B cell (primary cell): ENCODE data around the gene FAM124A. TPM values are rescaled to one million over a fixed set of nuclear protein-coding genes. Genes with fewer than 3 reads are reported as not detected.

ENCODE experiments used
- ATAC-seq: fragments of 200-7000 bp; cut with Tn5 transposase; one replicate; pipeline ENCODE4 v1.10.0; 2021; ENCODE audit warnings: low read depth, mild to moderate bottlenecking, moderate number of reproducible peaks, moderate library complexity
- CTCF ChIA-PET: fragments of 350-600 bp; sonication (Branson Sonifier 250); formaldehyde crosslinking; loops from one replicate; lab custom pipeline; 2021; ENCODE audit warnings: antibody characterized with exemption, inconsistent platforms; lab: Charles Lee
- POLR2A ChIA-PET: fragments of 350-600 bp; sonication (Branson Sonifier 250); formaldehyde crosslinking; loops from one replicate; lab custom pipeline; 2021; ENCODE audit warnings: antibody characterized with exemption; lab: Charles Lee
- DNase-seq: peaks from one replicate; pipeline ENCODE4 v3.0.0; 2013
- H2AFZ ChIP-seq: 2 replicates; pipeline ENCODE4 v1.6.1; 2012; ENCODE audit warnings: mild to moderate bottlenecking, low read depth, low read length; ENCODE audit not compliant: insufficient read depth, poor library complexity, severe bottlenecking
- H3K27ac ChIP-seq, 2 donors: 1 replicate in 1 of 2; 2 replicates in 1 of 2; pipeline ENCODE4 v1.5.1; 2012 to 2013; ENCODE audit warnings: low read length in 2 of 2, mild to moderate bottlenecking in 2 of 2, moderate library complexity in 1 of 2
- H3K27me3 ChIP-seq, 4 experiments: fragments of 200-600 bp in 1 of 4; sonication (generic) in 1 of 4; replicated peaks in 1 of 4; 1 replicate in 2 of 4; 2 replicates in 2 of 4; pipeline versions ENCODE4 v1.6.1 to v1.7.0; 2013 to 2016; ENCODE audit warnings: low read length in 3 of 4, mild to moderate bottlenecking in 2 of 4, mixed read lengths in 1 of 4, moderate library complexity in 1 of 4; ENCODE audit not compliant: insufficient read depth in 4 of 4, control insufficient read depth in 3 of 4; ENCODE audit errors: control extremely low read depth in 1 of 4
- H3K36me3 ChIP-seq, 2 experiments: replicated peaks in 1 of 2; 1 replicate in 1 of 2; 2 replicates in 1 of 2; pipeline versions ENCODE4 v1.6.1 to v1.7.1; 2013; ENCODE audit warnings: low read length in 1 of 2; ENCODE audit not compliant: insufficient read depth in 2 of 2, control insufficient read depth in 1 of 2; ENCODE audit errors: control extremely low read depth in 1 of 2, extremely low read depth in 1 of 2
- H3K4me1 ChIP-seq, 2 donors: fragments of 200-600 bp in 1 of 2; sonication (generic) in 1 of 2; 1 replicate in 1 of 2; 2 replicates in 1 of 2; pipeline versions ENCODE4 v1.5.1 to v1.6.1; 2013 to 2017; ENCODE audit warnings: low read length in 2 of 2; ENCODE audit not compliant: control insufficient read depth in 2 of 2, insufficient read depth in 2 of 2
- H3K4me2 ChIP-seq: replicated peaks from 2 replicates; pipeline ENCODE3; 2012; ENCODE audit warnings: mild to moderate bottlenecking, low read depth, low read length; ENCODE audit not compliant: poor library complexity, severe bottlenecking
- H3K4me3 ChIP-seq, 5 experiments: fragments of 200-600 bp in 1 of 5; sonication (generic) in 1 of 5; 1 replicate in 3 of 5; 2 replicates in 2 of 5; pipeline versions ENCODE4 v1.5.1 to v1.7.0; 2011 to 2016; ENCODE audit warnings: low read length in 4 of 5, mild to moderate bottlenecking in 4 of 5, low read depth in 2 of 5, control low read depth in 1 of 5, moderate library complexity in 1 of 5; ENCODE audit not compliant: insufficient read depth in 1 of 5; ENCODE audit errors: control extremely low read depth in 1 of 5, extremely low read depth in 1 of 5
- H3K79me2 ChIP-seq: fragments of 200-600 bp; sonication (generic); one replicate; pipeline ENCODE4 v1.6.0; 2016; ENCODE audit warnings: low read length; ENCODE audit not compliant: control insufficient read depth, insufficient read depth
- H3K9ac ChIP-seq: fragments of 200-600 bp; sonication (generic); 2 replicates; pipeline ENCODE4 v1.6.1; 2017; ENCODE audit warnings: mild to moderate bottlenecking, low read length, moderate library complexity
- H3K9me3 ChIP-seq, 3 donors: one replicate each; pipeline versions ENCODE4 v1.6.1 to v1.7.1; 2013; ENCODE audit warnings: low read length in 2 of 3; ENCODE audit not compliant: control insufficient read depth in 2 of 3, insufficient read depth in 1 of 3; ENCODE audit errors: control extremely low read depth in 1 of 3
- H4K20me1 ChIP-seq: 2 replicates; pipeline ENCODE4 v1.6.0; 2012; ENCODE audit warnings: mild to moderate bottlenecking, low read length; ENCODE audit not compliant: insufficient read depth, control insufficient read depth, poor library complexity, severe bottlenecking
- H3K27ac Mint-ChIP-seq: one replicate; pipeline ENCODE4 v1.8.0; 2021; ENCODE audit warnings: mixed read lengths
- H3K27me3 Mint-ChIP-seq: one replicate; pipeline ENCODE4 v1.8.0; 2021; ENCODE audit warnings: mixed read lengths
- H3K4me1 Mint-ChIP-seq: one replicate; pipeline ENCODE4 v1.8.0; 2021; ENCODE audit warnings: mixed read lengths
- H3K4me3 Mint-ChIP-seq: one replicate; pipeline ENCODE4 v1.8.0; 2021; ENCODE audit warnings: mixed read lengths
- H3K9me3 Mint-ChIP-seq: one replicate; pipeline ENCODE4 v1.8.0; 2022; ENCODE audit warnings: mixed read lengths; ENCODE audit not compliant: insufficient read depth
- EZH2 ChIP-seq: IDR thresholded peaks from 2 replicates; pipeline ENCODE4 v1.6.1; 2012; ENCODE audit warnings: borderline replicate concordance, low read depth, mild to moderate bottlenecking, moderate library complexity, low read length; ENCODE audit not compliant: insufficient read depth, poor library complexity, severe bottlenecking
- WGBS: methylation state at CpG from one replicate; pipeline ENCODE4 v1.1.5; 2013; ENCODE audit warnings: missing lambda C conversion rate; ENCODE audit not compliant: insufficient coverage; 5-methylcytosine and 5-hydroxymethylcytosine counted together
- intact Hi-C: fragments of 100-400 bp; cut with micrococcal nuclease; formaldehyde crosslinking; loops from one replicate; pipeline ENCODE4 v1.10.0; 2022
- polyA plus RNA-seq: library from polyadenylated mRNA; depleted of rRNA; stranded (reverse); fragments of >200 nt; gene quantifications from 2 replicates; pipeline ENCODE4 v1.2.3, GENCODE V29; 2012
- total RNA-seq, 2 donors: library from RNA; stranded (reverse); fragments of 120-200 nt in 1 of 2; gene quantifications; 1 replicate in 1 of 2; 2 replicates in 1 of 2; pipeline versions ENCODE4 v1.2.3 to v1.2.4, GENCODE V29; 2013 to 2022
- TF ChIP-seq, protein P1 (sequence below): fragments of 200-600 bp; IDR thresholded peaks from one replicate; pipeline ENCODE4 v1.8.0; 2022; ENCODE audit warnings: antibody characterized with exemption, mild to moderate bottlenecking

Gene FAM124A
- total and polyA plus RNA-seq, 2 donors (not counting 1 experiment from before 2014, with no cell fraction given): 0.09 to 0.39 TPM

DNA sequence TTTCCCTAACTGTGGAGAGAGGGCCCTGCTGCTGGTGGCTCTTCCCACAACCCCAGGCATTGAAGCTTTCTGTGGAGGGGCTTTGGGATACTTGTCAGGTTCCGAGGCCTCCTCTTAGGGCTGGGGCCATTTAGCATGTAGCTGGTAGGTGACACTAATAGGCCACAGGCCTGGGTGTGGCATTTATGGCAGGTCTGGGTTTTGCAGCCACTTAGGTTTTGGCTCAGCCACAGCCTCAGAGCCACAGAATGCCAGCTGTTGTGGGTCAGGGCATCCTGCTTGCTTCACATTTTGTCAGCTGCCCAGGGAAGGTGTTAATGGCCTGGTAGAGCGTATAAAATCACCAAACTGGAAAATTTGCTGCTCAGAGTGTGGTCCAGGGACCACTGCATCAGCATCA, 15.7 kb downstream of the FAM124A start:
- no peak for TF ChIP-seq EZH2
- Histone ChIP-seq H4K20me1 (no peaks in the 10 kb centered on the region), H3K27me3 (peaks cover 0 to 4% (median 2%) of the 10 kb centered on the region in 4 experiments), H3K9me3 (peaks cover 0 to 4% (median 2%) of the 10 kb centered on the region in 3 donors), H3K4me1 (no peaks in the 10 kb centered on the region), H3K27ac (no peak overlapping the region), H3K4me2 (no peak overlapping the region), H3K36me3 (no peaks in the 10 kb centered on the region), H3K9ac (no peak overlapping the region), H3K79me2 (no peaks in the 10 kb centered on the region), H3K4me3 (no peak overlapping the region), H2AFZ (no peak overlapping the region)
- intact Hi-C loops: no loop called here
- ATAC-seq (no peak), DNase-seq (no peak)
- no peak overlapping the region for H3K27ac Mint-ChIP-seq
- ChIA-PET CTCF (interaction anchor here (0.9 kb wide), 1 partner anchor 1959 kb away, joined by 3 read pairs; no protein-coding TSS in a partner anchor), POLR2A (no interaction called here)
- H3K4me3 Mint-ChIP-seq: no peak overlapping the region
- no peaks in the 10 kb centered on the region for H3K9me3 Mint-ChIP-seq
- peaks cover 16% of the 10 kb centered on the region for H3K27me3 Mint-ChIP-seq
- 89% methylated on average over 2 of the region's 2 CpGs for WGBS
- H3K4me1 Mint-ChIP-seq: no peaks in the 10 kb centered on the region

DNA sequence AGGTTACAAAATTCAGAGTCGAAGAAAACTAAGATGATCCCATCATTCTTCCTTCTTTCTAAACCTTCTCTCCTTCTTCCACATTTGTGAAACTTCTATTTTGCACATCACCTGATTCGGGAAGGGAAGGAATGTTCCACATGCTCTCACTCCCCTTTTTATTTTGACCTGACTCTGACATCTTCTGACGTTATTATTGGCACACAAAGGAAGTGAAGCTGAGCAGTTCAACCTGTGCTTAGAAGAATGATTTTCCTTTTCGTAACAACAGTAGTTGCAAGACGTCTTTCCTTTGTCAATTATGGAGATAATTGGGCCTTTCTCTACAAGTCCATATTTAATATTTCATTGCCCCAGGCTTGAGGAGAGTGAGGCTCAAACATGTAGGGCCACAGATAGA, 18.0 kb downstream of the FAM124A start:
- no peaks in the 10 kb centered on the region for H3K4me1 Mint-ChIP-seq
- H3K36me3 ChIP-seq: no peaks in the 10 kb centered on the region
- TF ChIP-seq, protein P1, sequence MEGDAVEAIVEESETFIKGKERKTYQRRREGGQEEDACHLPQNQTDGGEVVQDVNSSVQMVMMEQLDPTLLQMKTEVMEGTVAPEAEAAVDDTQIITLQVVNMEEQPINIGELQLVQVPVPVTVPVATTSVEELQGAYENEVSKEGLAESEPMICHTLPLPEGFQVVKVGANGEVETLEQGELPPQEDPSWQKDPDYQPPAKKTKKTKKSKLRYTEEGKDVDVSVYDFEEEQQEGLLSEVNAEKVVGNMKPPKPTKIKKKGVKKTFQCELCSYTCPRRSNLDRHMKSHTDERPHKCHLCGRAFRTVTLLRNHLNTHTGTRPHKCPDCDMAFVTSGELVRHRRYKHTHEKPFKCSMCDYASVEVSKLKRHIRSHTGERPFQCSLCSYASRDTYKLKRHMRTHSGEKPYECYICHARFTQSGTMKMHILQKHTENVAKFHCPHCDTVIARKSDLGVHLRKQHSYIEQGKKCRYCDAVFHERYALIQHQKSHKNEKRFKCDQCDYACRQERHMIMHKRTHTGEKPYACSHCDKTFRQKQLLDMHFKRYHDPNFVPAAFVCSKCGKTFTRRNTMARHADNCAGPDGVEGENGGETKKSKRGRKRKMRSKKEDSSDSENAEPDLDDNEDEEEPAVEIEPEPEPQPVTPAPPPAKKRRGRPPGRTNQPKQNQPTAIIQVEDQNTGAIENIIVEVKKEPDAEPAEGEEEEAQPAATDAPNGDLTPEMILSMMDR: no peak
- no peak for TF ChIP-seq EZH2
- H2AFZ ChIP-seq: no peak overlapping the region
- 60% methylated on average over 2 of the region's 5 CpGs for WGBS
- H3K9me3 ChIP-seq: peaks cover 0 to 3% (median 0%) of the 10 kb centered on the region in 3 donors
- no peak overlapping the region for H3K4me3 Mint-ChIP-seq
- no peaks in the 10 kb centered on the region for H3K79me2 ChIP-seq
- H3K9ac ChIP-seq: no peak overlapping the region
- intact Hi-C loops: no loop called here
- no peak for ATAC-seq
- no peak overlapping the region for H3K27ac ChIP-seq
- H3K4me1 ChIP-seq: no peaks in the 10 kb centered on the region
- H3K9me3 Mint-ChIP-seq: no peaks in the 10 kb centered on the region
- ChIA-PET CTCF (no interaction called here), POLR2A (no interaction called here)
- H4K20me1 ChIP-seq: no peaks in the 10 kb centered on the region
- H3K4me2 ChIP-seq: no peak overlapping the region
- no peak overlapping the region for H3K27ac Mint-ChIP-seq
- H3K27me3 ChIP-seq: peaks cover 0 to 3% (median 0%) of the 10 kb centered on the region in 4 experiments
- H3K27me3 Mint-ChIP-seq: peaks cover 5% of the 10 kb centered on the region
- no peak for DNase-seq
- H3K4me3 ChIP-seq: no peak overlapping the region
